DMS79 (cell line): ENCODE measurements around the gene GPER1.

Experiments used
- DNase-seq: peaks from one replicate; lab custom pipeline; 2025; lab: John Stamatoyannopoulos, UW

Gene GPER1

DNA sequence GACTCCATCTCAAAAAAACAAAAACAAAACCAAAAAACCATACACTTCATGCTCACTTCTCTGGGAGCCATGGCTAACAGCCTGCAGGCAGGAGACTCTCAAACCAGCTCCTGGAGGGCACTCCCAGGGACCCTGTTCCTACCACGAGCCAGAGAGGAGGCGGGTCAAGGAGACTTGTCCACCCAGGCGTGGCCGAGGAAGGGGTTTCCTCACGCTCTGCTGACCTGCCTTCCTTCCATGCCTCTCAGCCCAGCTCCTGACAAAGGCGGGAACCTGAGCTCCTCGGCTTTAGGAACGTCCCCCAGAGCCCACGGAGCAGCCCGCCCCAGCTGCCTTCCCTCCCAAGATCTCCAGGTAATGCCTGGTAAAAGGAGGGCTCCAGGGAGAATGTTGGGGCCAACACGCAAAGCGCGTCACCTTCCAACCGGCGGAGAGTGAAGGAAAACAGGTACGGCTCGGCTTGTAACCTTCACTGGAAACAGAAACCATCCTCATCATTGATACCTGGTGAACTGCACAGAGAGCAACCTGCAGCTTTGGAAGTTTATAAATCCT, 34.0 kb upstream of the GPER1 start:
- peak; percentile 82 for DNase-seq

- no peak for DNase-seq
These were observed 33.5 kb upstream of the GPER1 start for GRCh38 chr7:1054438-1054837.

DNA sequence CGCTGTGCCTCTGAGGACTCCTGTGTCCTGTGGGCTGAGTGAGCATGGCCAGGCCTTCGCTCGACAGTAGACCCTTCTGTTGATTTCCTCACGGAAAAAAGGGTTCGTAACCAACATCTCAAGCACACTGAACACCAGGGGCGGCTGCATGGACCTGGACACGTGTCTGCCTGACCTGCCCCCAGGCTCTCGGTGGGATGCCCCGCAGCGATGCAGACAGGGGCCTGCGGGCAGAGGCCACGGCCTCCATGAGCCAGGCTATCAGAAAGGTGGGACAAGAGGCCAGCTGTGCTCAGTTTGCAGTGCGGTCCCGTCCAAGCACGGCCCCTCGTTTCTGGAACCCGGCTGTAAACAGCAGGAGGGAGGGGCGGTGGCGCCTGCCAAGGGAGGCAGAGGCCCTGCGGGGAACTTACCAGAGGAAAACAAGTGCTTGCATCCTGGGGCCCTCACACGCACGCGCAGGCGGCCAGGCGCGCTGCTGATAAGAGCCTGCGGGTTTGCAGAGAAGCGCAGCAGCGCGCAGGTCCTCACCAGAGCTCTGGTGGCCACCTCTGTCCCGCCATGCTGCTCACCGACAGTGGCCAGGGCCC, 33.0 kb upstream of the GPER1 start:
- DNase-seq: peak; percentile 81

DNA sequence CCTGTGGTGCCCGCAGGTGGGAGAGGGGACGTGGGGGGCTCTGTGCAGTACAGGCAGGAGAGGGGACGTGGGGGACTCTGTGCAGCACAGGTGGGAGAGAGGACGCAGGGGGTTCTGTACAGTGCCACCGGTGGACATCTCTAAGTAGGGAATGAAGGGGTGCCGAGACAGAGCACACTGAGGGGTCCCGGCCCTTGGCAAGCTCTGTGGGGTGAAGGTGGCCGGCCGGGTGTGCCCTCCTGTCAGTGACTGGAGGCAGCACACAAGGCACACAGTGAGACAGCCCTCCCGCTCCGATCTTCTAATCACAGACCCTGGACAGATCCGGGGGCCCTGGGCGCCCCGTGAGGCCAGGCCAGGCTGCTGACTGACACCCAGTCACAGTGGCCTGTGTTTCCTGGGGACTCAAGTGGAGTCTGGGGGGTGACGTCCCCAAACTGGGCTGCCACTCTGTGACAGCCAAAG, 32.4 kb upstream of the GPER1 start:
- DNase-seq: no peak

GRCh38 chr7:1055956-1056784, 31.7 kb upstream of the GPER1 start:
- no peak for DNase-seq

GRCh38 chr7:1056785-1057410, 31.0 kb upstream of the GPER1 start:
- no peak for DNase-seq

DNA sequence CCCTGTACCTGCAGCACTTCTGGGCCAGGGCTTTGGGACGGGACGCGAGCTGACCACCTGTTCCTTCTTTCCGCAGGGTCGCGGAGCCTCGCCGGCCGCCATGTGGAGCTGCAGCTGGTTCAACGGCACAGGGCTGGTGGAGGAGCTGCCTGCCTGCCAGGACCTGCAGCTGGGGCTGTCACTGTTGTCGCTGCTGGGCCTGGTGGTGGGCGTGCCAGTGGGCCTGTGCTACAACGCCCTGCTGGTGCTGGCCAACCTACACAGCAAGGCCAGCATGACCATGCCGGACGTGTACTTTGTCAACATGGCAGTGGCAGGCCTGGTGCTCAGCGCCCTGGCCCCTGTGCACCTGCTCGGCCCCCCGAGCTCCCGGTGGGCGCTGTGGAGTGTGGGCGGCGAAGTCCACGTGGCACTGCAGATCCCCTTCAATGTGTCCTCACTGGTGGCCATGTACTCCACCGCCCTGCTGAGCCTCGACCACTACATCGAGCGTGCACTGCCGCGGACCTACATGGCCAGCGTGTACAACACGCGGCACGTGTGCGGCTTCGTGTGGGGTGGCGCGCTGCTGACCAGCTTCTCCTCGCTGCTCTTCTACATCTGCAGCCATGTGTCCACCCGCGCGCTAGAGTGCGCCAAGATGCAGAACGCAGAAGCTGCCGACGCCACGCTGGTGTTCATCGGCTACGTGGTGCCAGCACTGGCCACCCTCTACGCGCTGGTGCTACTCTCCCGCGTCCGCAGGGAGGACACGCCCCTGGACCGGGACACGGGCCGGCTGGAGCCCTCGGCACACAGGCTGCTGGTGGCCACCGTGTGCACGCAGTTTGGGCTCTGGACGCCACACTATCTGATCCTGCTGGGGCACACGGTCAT, 30.3 kb upstream of the GPER1 start:
- no peak for DNase-seq

- DNase-seq: no peak
These were observed 29.6 kb upstream of the GPER1 start for GRCh38 chr7:1058311-1058710.

- no peak for DNase-seq
These were observed 29.1 kb upstream of the GPER1 start for GRCh38 chr7:1058821-1059199.

DNA sequence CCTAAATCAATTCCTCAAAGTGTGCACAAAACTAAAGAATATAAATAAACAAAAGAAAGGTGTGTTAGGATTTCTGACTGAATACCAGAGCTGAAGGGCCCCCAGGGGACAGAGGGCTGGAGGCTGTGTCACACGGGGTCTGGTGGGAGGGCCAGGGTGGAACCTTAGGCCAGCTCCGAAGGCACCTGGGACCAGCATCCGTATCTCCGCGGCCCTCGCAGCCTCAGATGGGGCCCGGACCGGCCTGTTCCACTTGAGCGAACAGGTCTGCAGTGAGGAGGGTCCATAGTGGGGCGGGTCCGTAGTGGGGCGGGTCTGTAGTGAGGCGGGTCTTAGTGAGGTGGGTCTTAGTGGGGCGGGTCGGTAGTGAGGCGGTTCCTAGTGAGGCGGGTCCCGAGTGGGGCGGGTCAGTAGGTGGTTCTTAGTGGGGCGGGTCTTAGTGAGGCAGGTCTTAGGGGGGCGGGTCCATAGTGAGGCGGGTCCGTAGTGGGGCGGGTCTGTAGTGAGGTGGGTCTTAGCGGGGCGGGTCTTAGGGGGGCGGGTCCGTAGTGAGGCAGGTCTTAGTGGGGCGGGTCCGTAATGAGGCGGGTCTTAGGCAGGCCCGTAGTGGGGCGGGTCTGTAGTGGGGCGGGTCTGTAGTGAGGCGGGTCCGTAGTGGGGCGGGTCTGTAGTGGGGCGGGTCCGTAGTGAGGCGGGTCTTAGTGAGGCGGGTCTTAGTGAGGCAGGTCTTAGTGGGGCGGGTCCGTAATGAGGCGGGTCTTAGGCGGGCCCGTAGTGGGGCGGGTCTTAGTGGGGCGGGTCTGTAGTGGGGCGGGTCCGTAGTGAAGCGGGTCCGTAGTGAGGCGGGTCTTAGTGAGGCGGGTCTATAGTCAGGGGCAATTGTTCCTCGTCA, 28.5 kb upstream of the GPER1 start:
- DNase-seq: no peak

DNA sequence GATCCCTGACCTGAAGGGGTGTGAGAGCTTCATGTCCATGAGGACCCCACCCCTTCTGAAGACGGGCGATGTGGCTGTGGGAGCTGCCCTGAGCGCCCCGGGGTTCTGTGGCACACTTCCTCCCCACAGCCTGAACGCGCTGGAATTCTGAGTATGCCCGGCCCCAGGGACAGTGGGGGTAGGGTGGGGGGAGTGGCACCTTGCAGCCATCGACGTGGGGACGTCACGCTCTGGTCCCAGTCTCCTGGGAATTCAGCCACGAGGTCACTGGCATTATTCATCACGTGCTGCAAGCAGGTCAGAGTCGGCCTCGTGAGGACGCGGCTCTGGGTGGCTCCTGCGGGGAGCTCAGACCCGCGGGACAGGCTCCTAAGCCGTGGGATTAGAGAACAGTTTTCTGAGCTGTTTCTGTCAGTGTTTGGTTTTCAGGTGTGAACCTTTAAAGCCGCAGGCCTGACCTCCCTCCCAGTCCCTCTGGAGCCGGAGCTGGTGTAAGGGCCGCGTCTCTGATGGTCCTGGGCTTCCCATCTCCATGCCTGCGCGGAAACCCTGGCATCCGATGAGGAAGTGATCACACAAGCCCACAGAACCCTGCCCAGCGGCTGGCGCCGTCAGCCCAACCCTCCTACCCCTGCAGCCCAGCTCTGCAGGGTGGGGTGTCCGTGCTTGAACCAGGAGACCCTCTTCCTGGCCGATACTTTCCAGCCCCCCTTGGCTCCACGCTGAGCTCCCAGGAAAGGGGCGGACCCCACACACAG, 27.4 kb upstream of the GPER1 start:
- DNase-seq: no peak

DNA sequence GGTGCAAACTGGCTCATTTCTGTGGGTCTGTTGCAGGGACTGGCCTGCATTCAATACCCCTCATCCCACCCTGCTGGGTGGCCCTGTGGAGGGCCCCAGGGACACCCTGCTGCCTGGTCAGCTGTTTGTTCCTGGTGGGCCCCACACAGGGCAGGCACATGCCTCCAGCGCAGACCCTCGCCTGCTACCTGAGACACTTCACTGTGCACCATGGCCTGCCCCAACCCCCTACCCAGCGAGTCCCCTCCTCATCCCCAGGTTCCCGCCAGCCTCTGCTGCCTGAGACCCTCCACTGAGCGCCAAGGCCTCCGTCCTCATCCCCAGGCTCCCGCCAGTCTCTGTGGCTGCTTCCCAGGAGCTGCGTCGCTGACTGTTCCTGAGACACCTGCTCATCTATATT, 26.7 kb upstream of the GPER1 start:
- DNase-seq: no peak

- DNase-seq: no peak
These were observed 25.3 kb upstream of the GPER1 start for GRCh38 chr7:1062296-1063294.

- DNase-seq: no peak
These were observed 24.6 kb upstream of the GPER1 start for GRCh38 chr7:1063361-1063760.

- no peak for DNase-seq
These were observed 23.3 kb upstream of the GPER1 start for GRCh38 chr7:1064581-1064980.

DNA sequence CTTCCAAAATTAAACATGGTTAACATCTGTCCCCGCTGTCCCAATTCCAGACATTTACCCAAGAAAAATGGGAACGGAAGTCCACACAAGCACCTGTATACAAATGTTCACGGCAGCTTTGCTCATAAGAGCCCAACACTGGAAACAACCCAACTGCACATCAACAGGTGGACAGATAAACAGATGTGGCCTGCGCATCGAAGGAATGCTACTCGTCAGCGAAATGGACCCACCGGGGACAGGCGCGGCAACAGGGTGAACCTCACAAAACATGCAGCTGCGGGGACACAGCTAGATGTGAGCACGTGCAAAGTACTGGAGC, 22.7 kb upstream of the GPER1 start:
- no peak for DNase-seq

DNA sequence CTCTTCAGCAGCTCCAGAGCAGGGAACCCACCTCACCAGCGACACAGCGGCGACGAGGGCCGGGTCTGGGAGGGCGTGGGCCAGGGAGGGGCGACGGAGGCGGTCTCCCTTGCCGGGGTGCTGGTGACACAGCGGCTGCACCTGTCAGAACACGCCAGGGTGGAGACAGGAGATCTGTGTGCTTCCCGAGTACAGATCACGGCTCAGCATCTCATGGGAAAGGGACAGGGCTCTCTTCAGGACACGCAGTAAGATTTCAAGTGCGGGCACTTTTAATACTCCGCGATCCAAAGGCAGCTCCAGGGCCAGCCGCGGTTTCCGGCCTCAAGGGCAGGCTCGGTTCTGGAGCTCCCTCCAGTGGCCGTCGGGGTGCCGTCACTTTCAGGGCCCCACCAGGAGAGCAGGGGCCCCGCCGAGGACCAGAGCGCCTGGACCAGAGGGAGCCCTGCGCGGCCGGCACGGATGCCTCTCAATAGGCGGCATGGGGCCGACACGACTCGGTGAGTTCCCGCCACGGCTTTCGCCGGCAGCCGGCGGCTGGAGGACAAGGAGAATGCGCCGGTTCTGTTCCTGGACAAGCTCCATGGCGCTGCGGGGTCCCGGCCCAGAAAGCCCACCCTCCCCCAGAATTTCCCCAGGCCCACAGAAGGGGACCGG, 22.2 kb upstream of the GPER1 start:
- peak; percentile 73 for DNase-seq

DNA sequence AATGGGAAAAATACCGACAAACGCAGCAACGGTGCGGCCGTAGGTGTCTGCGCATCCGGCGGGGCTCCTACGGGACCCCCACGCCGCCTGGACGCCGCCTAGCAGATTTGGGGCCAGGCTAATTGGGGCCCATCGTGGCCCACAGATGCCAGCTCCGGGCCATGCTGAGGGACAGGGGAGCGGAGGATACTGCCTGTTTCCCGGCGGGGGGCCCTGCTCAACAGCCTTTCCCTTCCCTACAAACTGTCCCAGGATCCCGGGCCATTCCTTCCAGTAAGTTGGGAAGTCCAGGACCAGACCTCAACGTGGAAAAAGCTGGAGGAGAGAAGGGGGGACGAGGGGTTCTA, 21.7 kb upstream of the GPER1 start:
- DNase-seq: no peak

- DNase-seq: no peak
These were observed 19.9 kb upstream of the GPER1 start for GRCh38 chr7:1068013-1068412.
